Measurements from ENCODE around the gene BACH2. TPM values are rescaled to one million over a fixed set of nuclear protein-coding genes. Genes with fewer than 3 reads are reported as not detected.

Gene BACH2
- total RNA-seq, 1 experiment from 2014 or later, result 3.3 TPM

GRCh38 chr6:90288404-90288803 lies 8.2 kb downstream of the BACH2 start:
- RAD21 ChIA-PET (ENCODE audit: low non-redundant PET in 1 of 2, low total read pairs in 2 of 2, uncharacterized antibody in 2 of 2, unreplicated experiment in 2 of 2), result no interaction called here
- intact Hi-C loops (cut with micrococcal nuclease), result loop anchor here (10.0 kb wide), 1 partner anchor 344 kb away; no protein-coding TSS in a partner anchor
- no peaks in the 10 kb centered on the region for H3K27me3 ChIP-seq (ENCODE audit: insufficient read depth, low read length)
- POLR2A ChIA-PET, result no interaction called here
- H3K79me2 ChIP-seq (ENCODE audit: insufficient read depth, low read length), result no peaks in the 10 kb centered on the region
- no peak for ATAC-seq
- H3K9ac ChIP-seq (ENCODE audit: low read length), result no peak overlapping the region
- no peak overlapping the region for H3K4me2 ChIP-seq (ENCODE audit: low read length)
- H3K27ac ChIP-seq (ENCODE audit: low read depth, low read length), result no peak overlapping the region
- H4K20me1 ChIP-seq (ENCODE audit: insufficient read depth), result no peaks in the 10 kb centered on the region
- peaks cover 23 to 35% of the 10 kb centered on the region in 2 experiments for H3K4me1 ChIP-seq (ENCODE audit: control insufficient read depth in 1 of 2, insufficient read depth in 2 of 2, low read length in 2 of 2)
- no peak overlapping the region for H2AFZ ChIP-seq (ENCODE audit: low read depth, low read length, poor library complexity, severe bottlenecking)
- CTCF ChIA-PET, result interaction anchor here (0.8 to 1.2 kb wide), 2 partner anchors 191 to 348 kb away, joined by 3 read pairs; no protein-coding TSS in a partner anchor
- no peak overlapping the region for H3K4me3 ChIP-seq (replicated peaks in 1 of 2; ENCODE audit: low read depth in 1 of 2, low read length in 2 of 2)
- no peaks in the 10 kb centered on the region for H3K9me3 ChIP-seq (ENCODE audit: control insufficient read depth in 1 of 2, insufficient read depth in 1 of 2, low read depth in 1 of 2, low read length in 2 of 2)
- DNase-seq (ENCODE audit: low read depth, low spot score), result no peak
- no peak for TF ChIP-seq RAD21 (IDR thresholded peaks at IDR 0.05; ENCODE audit: low read depth)
- no peak for TF ChIP-seq FOSL1 (IDR thresholded peaks at IDR 0.05; ENCODE audit: low read depth)
- no peak for TF ChIP-seq JUND (IDR thresholded peaks at IDR 0.05)
- TF ChIP-seq ZBTB33 (IDR thresholded peaks at IDR 0.05; ENCODE audit: extremely low read depth, insufficient replicate concordance, low read length), result no peak
- no peak for TF ChIP-seq YY1 (IDR thresholded peaks at IDR 0.05; ENCODE audit: extremely low read depth, insufficient replicate concordance, low read depth, low read length)
- no peak for TF ChIP-seq MAX (IDR thresholded peaks at IDR 0.05)
- no peak for TF ChIP-seq POLR2A (IDR thresholded peaks at IDR 0.05; ENCODE audit: borderline replicate concordance, extremely low read depth, insufficient read depth, insufficient read length)
- no peak for TF ChIP-seq CEBPB (IDR thresholded peaks at IDR 0.05; ENCODE audit: low read depth)
- no peak for TF ChIP-seq ZFX (IDR thresholded peaks at IDR 0.05)
- TF ChIP-seq ATF3 (IDR thresholded peaks at IDR 0.05), result no peak
- TF ChIP-seq EZH2phosphoT487 (IDR thresholded peaks at IDR 0.05; ENCODE audit: borderline replicate concordance), result no peak
- no peaks in the 10 kb centered on the region for H3K36me3 ChIP-seq (ENCODE audit: control insufficient read depth in 1 of 2, insufficient read depth in 2 of 2, low read length in 2 of 2)
- no TSS peak for BruUV-seq (replicated peaks)
- no peaks in the 10 kb centered on the region for H3K9me2 ChIP-seq (ENCODE audit: insufficient read depth)

Data from HCT116 (cell line).